ENCODE measurements around the gene STX2. TPM values are rescaled to one million over a fixed set of nuclear protein-coding genes. Genes with fewer than 3 reads are reported as not detected.
A peak's percentile ranks its signal among the peaks of the same experiment; 100 is the strongest.
"Not testable (repeated sequence)": the region's sequence is repeated elsewhere in the genome, so short reads cannot be mapped to it uniquely, and the experiment has no call there.

STX2 gene
- total RNA-seq, 1 donor from 2014 or later = 17.4 TPM

GRCh38 chr12:130754234-130754901 is 84.7 kb downstream of the STX2 start:
- TF ChIP-seq, protein P1, sequence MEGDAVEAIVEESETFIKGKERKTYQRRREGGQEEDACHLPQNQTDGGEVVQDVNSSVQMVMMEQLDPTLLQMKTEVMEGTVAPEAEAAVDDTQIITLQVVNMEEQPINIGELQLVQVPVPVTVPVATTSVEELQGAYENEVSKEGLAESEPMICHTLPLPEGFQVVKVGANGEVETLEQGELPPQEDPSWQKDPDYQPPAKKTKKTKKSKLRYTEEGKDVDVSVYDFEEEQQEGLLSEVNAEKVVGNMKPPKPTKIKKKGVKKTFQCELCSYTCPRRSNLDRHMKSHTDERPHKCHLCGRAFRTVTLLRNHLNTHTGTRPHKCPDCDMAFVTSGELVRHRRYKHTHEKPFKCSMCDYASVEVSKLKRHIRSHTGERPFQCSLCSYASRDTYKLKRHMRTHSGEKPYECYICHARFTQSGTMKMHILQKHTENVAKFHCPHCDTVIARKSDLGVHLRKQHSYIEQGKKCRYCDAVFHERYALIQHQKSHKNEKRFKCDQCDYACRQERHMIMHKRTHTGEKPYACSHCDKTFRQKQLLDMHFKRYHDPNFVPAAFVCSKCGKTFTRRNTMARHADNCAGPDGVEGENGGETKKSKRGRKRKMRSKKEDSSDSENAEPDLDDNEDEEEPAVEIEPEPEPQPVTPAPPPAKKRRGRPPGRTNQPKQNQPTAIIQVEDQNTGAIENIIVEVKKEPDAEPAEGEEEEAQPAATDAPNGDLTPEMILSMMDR (IDR thresholded peaks at IDR 0.05; ENCODE audit: unreplicated experiment) = no peak
- Mint-ChIP-seq H3K27me3 (ENCODE audit: unreplicated experiment) (peaks cover 10% of the 10 kb centered on the region), H3K9me3 (ENCODE audit: unreplicated experiment) (peaks cover 12% of the 10 kb centered on the region), H3K27ac (ENCODE audit: unreplicated experiment) (peak overlapping the region; percentile 83), H3K4me3 (ENCODE audit: unreplicated experiment) (no peak overlapping the region), H3K36me3 (ENCODE audit: low read depth, unreplicated experiment) (peaks cover 4% of the 10 kb centered on the region), H3K4me1 (ENCODE audit: unreplicated experiment) (no peaks in the 10 kb centered on the region)
- DNase-seq (ENCODE audit: low spot score) = no peak

- no peak for DNase-seq (ENCODE audit: low spot score)
- TF ChIP-seq, protein P1 (IDR thresholded peaks at IDR 0.05; ENCODE audit: unreplicated experiment) = no peak
- H3K36me3 Mint-ChIP-seq (ENCODE audit: low read depth, unreplicated experiment) = peaks cover 4% of the 10 kb centered on the region
Measured at GRCh38 chr12:130752692-130753230, 86.3 kb downstream of the STX2 start.

GRCh38 chr12:130752037-130752436 is 87.0 kb downstream of the STX2 start:
- DNase-seq (ENCODE audit: low spot score); H3K4me3 Mint-ChIP-seq (ENCODE audit: unreplicated experiment); H3K27me3 Mint-ChIP-seq (ENCODE audit: unreplicated experiment); H3K36me3 Mint-ChIP-seq (ENCODE audit: low read depth, unreplicated experiment); H3K27ac Mint-ChIP-seq (ENCODE audit: unreplicated experiment); H3K4me1 Mint-ChIP-seq (ENCODE audit: unreplicated experiment): not testable (repeated sequence)
- H3K9me3 Mint-ChIP-seq (ENCODE audit: unreplicated experiment) = peaks cover 12% of the 10 kb centered on the region

More at GRCh38 chr12:130752692-130753230, 86.3 kb downstream of the STX2 start:
- Mint-ChIP-seq H3K27me3 (ENCODE audit: unreplicated experiment) (peaks cover 10% of the 10 kb centered on the region), H3K27ac (ENCODE audit: unreplicated experiment) (no peak overlapping the region), H3K9me3 (ENCODE audit: unreplicated experiment) (peaks cover 12% of the 10 kb centered on the region), H3K4me3 (ENCODE audit: unreplicated experiment) (no peak overlapping the region), H3K4me1 (ENCODE audit: unreplicated experiment) (peaks cover 2% of the 10 kb centered on the region)

GRCh38 chr12:130748786-130749185 is 90.3 kb downstream of the STX2 start:
- Mint-ChIP-seq H3K4me3 (ENCODE audit: unreplicated experiment) (no peak overlapping the region), H3K4me1 (ENCODE audit: unreplicated experiment) (peaks cover 3% of the 10 kb centered on the region), H3K36me3 (ENCODE audit: low read depth, unreplicated experiment) (no peaks in the 10 kb centered on the region), H3K27me3 (ENCODE audit: unreplicated experiment) (peaks cover 5% of the 10 kb centered on the region), H3K9me3 (ENCODE audit: unreplicated experiment) (peaks cover 9% of the 10 kb centered on the region), H3K27ac (ENCODE audit: unreplicated experiment) (no peak overlapping the region)
- TF ChIP-seq, protein P1 (IDR thresholded peaks at IDR 0.05; ENCODE audit: unreplicated experiment) = no peak
- no peak for DNase-seq (ENCODE audit: low spot score)

DNA sequence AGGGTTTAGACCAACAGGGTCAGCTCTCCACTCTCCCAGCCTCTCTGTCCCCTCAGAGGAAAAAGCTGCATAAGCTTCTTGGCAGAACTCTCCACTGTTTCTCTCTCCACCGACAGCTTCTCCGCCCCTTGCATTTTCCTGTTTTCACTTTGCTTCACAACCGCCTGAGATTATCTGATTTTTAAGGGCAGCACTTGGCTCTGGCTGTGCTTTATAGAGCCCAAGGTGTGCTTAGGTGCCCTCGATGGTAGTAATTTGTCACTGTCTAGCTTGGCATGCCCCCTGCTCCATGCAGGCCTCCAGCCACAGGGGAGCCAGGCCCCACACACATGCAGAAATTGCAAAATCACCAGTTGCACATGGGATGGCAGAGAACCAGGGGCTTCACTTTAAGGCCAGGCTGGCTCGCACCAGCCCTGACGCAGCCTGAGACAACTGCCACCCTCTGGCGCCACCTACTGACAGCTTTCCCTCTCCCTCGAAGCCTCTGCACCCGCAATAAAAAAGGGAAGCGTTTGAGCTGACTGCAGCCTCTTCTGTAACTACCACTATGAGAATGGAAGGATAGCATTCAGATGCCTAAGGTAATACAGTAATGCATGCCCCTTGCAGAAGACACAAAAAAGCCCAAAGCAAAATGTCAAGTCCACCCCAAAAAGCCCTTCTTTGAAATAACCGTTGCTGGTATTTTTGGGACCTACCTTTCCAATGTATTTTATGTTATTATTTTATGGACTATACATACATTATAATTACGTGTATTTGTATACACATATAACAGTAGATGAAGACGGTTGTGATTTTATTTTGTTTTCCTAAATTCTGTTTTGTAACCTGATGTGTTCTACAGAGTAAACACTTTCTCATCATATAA is 90.9 kb downstream of the STX2 start:
- Mint-ChIP-seq H3K4me3 (ENCODE audit: unreplicated experiment) (no peak overlapping the region), H3K36me3 (ENCODE audit: low read depth, unreplicated experiment) (no peaks in the 10 kb centered on the region), H3K4me1 (ENCODE audit: unreplicated experiment) (peaks cover 3% of the 10 kb centered on the region), H3K27ac (ENCODE audit: unreplicated experiment) (no peak overlapping the region), H3K27me3 (ENCODE audit: unreplicated experiment) (peaks cover 3% of the 10 kb centered on the region), H3K9me3 (ENCODE audit: unreplicated experiment) (peaks cover 13% of the 10 kb centered on the region)
- DNase-seq (ENCODE audit: low spot score) = peak; percentile 85
- TF ChIP-seq, protein P1 (IDR thresholded peaks at IDR 0.05; ENCODE audit: unreplicated experiment) = peak; percentile 71
